Non-pigmented ciliary epithelial cell (primary cell): Measurements from ENCODE around the gene CDC42SE1.

ENCODE experiments used
- DNase-seq: peaks from one replicate; pipeline ENCODE4 v3.0.0-alpha.2; 2010; ENCODE audit warnings: low read depth

CDC42SE1 gene

GRCh38 chr1:151051356-151052009 is 7.9 kb downstream of the CDC42SE1 start:
- no peak for DNase-seq

DNA sequence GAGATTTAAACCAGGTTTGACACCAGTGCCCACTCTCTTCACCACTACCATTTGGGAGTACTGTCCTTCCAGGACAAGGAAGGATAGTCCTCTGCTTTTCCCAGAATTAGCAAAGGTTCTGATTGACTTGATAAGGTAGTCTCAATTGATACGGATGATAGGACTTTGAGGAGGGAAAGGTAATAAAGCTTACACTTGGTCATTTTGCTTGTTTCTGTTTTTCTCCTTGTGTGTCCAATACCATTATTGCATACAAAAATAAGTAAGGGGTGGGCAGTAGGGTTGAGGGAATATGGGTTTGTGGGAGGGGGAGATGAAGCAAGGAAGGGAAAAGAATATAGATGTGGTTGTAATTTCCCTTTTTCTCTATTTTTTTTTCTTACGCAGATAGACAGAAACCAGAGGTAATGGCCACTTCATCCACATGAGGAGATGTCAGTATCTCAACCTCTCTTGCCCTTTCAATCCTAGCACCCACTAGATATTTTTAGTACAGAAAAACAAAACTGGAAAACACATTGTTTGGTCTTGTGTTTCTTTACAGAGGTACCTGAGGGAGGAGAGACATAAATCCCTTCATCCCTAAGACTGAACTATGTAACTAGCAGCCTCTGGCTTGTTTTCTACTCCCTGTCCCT is 9.3 kb downstream of the CDC42SE1 start:
- DNase-seq = no peak

DNA sequence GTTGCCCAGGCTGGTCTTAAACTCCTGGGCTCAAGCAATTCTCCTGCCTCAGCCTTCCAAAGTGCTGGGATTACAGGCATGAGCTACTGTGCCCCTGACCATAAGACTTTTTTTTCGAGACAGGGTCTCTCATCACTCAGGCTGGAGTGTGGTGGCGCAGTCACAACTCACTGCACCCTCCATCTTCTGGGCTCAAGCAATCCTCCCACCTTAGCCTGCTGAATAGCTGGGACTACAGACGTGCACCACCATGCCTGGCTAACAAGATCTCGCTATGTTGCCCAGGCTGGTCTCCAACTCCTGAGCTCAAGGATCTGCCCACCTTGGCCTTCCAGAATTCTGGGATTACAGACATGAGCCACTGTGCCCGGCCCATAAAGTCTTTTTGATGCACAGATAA is 10.0 kb downstream of the CDC42SE1 start:
- DNase-seq = no peak

DNA sequence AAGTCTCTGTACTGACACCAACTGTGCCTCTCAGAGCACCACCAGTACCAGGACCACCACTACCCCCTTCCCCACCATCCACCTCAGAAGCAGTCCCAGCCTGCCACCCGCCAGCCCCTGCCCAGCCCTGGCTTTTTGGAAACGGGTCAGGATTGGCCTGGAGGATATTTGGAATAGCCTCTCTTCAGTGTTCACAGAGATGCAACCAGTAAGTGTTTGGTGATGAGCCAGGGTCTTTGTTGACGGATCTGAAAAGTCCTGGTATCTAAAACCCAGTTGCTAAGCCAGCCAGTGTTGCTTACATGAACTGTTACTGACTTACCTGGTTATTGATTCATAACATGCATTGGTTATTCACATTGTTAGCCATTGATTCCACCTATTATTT is 10.8 kb downstream of the CDC42SE1 start:
- DNase-seq = no peak

- no peak for DNase-seq
These were observed 11.3 kb downstream of the CDC42SE1 start for GRCh38 chr1:151047925-151048644.

DNA sequence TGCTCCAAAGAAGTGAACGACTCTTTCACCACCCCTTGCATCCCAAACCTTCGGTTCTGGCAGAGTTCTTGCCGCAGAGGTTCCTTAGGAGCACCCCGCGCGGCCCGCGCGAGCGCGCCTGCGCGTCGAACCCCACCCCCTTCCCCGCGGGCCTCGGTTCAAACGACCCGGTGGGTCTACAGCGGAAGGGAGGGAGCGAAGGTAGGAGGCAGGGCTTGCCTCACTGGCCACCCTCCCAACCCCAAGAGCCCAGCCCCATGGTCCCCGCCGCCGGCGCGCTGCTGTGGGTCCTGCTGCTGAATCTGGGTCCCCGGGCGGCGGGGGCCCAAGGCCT is 11.9 kb downstream of the CDC42SE1 start, which contains the start of gene C1orf56:
Gene C1orf56, plus strand, starts transcription at position 161 of the 334 bp plus-strand sequence. Its CDS starts 97 bp downstream, at position 258.
- no peak for DNase-seq

GRCh38 chr1:151043163-151043562 is 16.3 kb downstream of the CDC42SE1 start:
- no peak for DNase-seq

DNA sequence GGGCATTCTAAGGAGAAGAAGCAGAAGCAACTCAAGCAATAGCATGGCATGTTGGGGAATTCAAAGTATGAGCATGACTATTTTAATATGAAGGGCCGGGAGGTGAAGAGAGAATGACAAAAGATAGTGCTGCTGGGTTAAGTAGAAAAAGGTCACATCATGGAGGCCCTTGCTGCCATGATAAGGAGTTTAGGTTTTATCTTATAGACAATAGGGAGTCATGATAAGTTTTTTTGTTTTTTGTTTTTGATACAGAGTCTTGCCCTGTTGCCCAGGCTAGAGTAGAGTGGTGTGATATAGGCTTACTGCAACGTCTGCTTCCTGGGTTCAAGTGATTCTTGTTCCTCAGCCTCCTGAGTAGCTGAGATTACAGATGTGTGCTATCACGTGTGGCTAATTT is 19.9 kb downstream of the CDC42SE1 start:
- no peak for DNase-seq

DNA sequence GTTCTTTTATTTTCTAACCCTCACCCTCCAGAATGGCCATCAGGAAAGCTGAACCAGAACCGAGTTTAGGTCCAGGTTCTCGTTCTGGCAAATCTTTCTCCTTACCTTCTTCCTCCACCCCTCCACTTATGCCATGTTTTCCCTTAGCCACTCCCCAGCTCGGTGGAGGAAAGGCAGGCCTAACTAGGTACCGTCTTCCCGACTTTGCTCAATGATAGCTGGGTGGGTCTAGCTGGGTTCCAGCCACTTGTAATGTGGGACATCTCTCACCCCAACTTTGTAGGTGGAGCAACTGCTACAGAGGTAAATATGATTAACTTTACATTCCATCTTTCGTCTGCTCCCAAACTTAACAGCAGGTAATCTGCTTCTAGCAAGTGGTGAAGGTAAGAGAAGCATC is 22.4 kb downstream of the CDC42SE1 start:
- DNase-seq = no peak

- DNase-seq = no peak
These were observed 23.1 kb downstream of the CDC42SE1 start, which contains the start of gene BNIPL for GRCh38 chr1:151036356-151036755. TSS of gene BNIPL (plus strand) at chr1:151036586. CDS start at chr1:151036726, 140 bp downstream.

- no peak for DNase-seq
These were observed 24.3 kb downstream of the CDC42SE1 start for GRCh38 chr1:151035167-151035566.

DNA sequence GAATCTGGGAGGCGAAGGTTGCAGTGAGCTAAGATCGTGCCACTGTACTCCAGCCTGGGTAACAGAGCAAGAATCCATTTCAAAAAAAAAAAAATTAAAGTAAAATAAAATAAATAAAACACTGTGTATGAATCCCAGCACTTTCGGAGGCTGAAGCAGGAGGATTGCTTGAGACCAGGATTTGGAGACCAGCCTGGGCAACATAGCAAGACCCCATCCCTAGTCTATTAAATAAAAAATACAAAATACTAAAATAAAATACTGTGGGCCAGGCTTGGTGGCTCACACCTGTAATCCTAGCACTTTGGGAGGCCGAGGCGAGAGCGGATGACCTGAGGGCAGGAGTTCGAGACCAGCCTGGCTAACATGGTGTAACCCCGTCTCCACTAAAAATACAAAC is 27.3 kb downstream of the CDC42SE1 start:
- DNase-seq = no peak

DNA sequence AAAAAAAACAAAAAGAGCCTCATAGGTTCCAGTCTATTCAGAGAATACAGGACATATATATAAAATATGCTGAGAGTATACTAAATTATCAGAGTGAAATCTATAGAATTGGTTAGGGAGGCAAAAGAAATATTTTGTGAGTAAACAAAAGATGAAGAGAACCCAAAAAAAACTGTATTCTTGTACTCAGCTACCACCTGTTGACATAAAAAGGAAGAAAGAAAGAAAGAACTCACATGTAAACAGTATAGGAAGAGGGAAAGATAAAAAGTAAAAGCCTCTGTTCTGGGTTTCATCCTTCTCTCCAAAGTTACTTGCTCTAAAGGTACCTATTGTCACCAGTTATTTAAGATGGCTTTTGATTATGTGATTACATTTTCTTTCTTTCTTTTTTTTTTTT is 33.0 kb downstream of the CDC42SE1 start:
- DNase-seq = no peak

- DNase-seq = no peak
These were observed 34.8 kb downstream of the CDC42SE1 start for GRCh38 chr1:151024540-151025146.

- no peak for DNase-seq
These were observed 45.9 kb downstream of the CDC42SE1 start for GRCh38 chr1:151013518-151013917.

GRCh38 chr1:151012684-151013471 is 46.5 kb downstream of the CDC42SE1 start:
- no peak for DNase-seq

DNA sequence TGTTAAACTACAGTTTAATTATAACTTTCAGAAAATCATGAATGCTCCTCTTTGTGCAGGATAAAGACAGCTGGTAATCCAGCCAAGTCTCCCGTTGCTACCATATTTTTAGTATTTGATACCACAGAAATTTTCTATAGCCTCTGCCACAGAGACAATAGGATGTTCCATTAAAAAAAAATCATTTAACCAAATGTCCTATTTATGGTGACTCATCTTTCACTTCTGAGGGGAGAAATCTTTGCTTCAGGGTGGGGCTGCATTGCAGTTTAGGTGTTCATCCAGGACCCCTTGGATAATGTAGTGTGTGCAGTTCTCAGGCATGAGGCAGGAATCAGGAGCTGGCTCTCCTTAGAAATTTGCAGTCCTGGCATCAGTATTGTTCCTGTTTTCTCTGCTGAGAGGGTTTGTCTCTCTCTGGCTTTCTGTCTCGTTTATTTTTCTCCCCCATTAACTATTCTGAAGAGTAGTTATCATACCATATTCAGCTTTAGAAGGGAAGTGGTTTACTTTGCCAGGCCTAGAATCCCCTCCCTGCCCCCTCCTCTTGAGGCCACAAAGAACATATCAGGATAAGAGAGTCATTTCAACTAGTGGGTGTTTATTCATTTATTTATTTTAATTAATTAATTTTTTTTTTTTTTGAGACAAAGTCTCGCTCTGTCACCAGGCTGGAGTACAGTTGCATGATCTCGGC is 48.1 kb downstream of the CDC42SE1 start:
- DNase-seq = no peak

- no peak for DNase-seq
These were observed 49.1 kb downstream of the CDC42SE1 start for GRCh38 chr1:151010346-151010726.

DNA sequence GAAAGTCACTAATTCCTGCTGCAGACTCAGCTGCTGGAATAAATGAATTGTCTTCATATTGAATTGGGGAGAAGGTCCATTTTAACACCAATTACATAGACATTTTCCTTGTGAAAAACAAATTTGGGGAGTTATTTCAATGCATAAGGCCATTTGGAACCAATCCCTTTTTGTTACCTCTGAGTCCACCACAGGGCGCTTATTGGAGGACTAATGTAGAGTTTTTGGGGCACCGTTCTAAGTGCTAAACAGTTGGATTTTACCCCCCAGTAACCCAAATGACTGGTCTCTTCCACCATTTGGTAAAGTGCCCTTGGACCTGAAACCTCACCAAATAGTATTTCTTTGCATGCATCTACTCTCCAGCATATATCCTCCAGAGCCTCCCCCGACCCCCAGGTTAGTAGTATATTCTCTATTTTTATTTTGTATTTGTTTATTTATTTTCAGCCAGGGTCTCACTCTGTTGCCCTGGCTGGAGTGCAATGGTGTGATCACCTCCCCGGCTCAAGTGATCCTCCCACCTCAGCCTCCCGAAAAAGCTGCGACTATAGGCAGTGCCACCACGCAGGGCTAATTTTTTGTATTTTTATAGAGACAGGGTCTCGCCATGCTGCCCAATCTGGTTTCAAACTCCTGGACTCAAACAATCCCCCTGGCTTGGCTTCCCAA is 49.6 kb downstream of the CDC42SE1 start:
- DNase-seq = no peak

- DNase-seq = no peak
These were observed 50.2 kb downstream of the CDC42SE1 start for GRCh38 chr1:151009206-151009587.
